Caki2 (cell line): ENCODE results near the gene RHOF. TPM values are rescaled to one million over a fixed set of nuclear protein-coding genes. Genes with fewer than 3 reads are reported as not detected.

Experiments used
- DNase-seq: peaks from one replicate; pipeline ENCODE4 v3.0.0-alpha.2; 2015; ENCODE audit warnings: low read depth
- in situ Hi-C: cut with HindIII; loops from 2 replicates; pipeline ENCODE4 v1.10.0; 2016; ENCODE audit warnings: low sequenced_read_pairs, low pct_unique_long_range_greater_than_20kb, mixed read lengths
- total RNA-seq: library from RNA; depleted of rRNA; stranded (reverse); fragments of >200 nt; shearing (Covaris generic); gene quantifications from 2 replicates; pipeline ENCODE4 v1.2.3, GENCODE V29; 2014; ENCODE audit warnings: low replicate concordance

RHOF gene
- total RNA-seq, 1 experiment from 2014 or later = 81.4 TPM

DNA sequence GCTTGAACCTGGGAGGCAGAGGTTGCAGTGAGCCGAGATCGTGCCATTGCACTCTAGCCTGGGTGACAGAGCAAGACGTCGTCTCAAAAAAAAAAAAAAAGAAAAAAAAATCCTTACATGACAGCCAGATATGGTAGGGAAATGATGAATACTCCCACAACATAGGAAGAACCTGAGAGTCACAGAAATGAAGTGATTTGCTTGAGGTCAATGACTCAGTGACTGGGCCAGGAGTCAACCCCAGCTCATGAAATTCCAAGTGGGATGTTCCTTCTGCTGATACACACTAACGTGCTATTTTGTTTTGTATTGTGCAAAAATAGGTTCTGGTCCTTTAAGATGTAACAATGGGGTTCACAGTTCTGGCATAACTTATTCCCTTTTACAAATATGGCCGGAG, 9.0 kb downstream of the RHOF start:
- in situ Hi-C loops = no loop called here
- peak; percentile 89 for DNase-seq

DNA sequence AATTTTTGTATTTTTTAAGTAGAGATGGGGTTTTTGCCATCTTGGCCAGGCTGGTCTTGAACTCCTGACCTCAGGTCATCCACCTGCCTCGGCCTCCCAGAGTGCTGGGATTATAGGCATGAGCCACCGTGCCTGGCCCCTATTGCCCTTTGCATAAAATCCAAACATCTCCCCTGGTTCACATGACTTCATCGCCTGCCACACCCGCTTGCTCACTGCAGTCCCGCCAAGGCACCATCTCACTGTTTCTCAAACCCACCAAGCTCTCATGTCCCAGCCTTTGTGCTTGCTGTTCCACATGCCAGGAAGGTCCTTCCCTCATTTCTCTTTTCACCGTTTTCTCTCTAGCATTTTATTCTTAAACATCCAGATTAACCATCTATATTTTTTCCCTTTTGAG, 9.7 kb downstream of the RHOF start:
- peak; percentile 63 for DNase-seq
- in situ Hi-C loops = no loop called here

DNA sequence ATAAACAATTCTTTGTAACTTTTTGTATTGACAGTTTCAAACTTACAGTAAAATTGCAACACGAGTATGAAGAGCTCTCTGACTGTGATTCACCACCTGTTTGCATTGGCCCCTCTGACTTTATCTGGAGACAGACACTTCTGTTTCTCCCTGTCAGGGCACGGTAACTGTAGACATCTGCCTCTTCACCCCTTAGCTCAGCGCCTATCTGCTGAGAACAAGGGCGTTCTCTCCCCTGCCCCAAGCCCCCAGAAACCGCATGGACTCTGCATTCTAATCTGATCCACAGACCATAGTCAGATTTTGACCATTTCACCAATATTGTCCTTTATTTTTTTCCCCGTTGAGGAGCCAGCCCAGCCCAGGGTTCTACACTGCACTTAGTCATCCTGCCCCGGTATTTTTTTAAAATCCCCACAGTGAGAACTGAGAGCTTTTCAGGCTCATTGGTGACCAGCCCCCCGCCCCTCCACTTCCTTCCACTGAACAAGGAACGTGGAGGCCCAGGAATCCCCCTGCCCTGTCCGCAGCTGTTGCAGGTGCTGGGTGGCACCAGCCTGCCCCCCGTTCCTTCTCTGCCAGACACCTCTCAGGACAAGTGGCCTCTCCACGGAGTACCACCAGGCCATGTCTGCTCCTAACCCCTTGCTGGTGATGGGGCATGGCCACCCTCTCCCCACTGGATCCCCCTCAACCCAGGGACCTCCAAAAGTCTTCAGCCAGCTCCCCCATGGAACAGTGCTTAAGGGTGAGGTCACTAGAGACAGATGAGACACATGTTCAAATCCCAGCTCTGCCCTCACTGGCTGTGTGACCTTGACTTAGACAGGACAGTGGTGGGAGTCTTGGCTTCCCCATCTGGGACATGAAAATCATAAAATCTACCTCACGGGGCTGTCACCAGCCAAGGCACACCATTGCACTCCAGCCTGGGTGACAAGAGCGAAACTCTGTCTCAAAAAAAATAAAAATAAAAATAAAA, 11.2 kb downstream of the RHOF start:
- in situ Hi-C loops = no loop called here

DNA sequence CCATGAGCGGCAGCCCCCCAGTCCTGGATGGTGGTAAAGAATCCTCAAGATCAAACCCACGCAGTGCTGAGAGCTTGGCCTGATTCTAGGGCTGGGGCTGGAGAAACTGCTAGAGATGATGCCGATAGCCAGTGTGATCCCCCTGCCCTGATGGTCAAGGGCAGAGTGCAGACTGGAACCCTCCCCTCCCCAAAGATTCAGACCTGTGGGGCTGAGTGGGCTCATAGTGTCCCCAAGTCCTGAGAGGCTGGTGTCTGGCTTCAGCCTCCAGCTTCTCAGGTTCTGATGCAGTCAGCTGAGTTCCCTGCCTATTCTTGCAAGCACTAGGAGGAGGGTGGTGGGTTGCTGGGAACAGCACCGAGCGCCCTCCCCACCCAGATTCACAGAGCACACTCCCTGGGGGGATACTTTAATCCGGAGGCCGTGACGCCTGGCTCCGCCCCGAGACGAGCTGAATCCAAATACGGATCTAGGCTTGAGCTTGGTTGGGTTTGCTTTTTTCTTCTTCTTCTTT, 11.9 kb downstream of the RHOF start:
- DNase-seq = no peak
- in situ Hi-C loops = no loop called here

More for the DNA sequence above, 11.2 kb downstream of the RHOF start:
- DNase-seq = no peak

DNA sequence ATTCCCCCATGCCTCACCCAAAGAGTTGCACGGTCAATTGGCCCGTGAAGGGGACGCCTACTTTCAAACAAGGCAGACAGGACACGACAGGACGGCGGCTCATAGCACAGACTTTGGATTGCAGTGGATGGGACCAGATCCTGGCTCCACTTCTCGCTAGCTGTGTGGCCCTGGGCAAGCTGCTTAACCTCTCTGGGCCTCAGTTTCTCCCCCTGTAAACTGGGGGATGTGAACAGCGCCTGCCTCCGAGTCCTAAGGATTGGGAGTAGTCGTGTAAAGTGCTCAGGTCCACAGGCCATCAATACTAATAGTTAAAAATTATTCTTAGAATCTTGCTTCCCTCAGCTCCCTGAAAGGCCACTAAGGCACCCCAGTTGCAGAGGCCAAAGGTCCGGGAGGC, 13.1 kb downstream of the RHOF start:
- in situ Hi-C loops = no loop called here

DNA sequence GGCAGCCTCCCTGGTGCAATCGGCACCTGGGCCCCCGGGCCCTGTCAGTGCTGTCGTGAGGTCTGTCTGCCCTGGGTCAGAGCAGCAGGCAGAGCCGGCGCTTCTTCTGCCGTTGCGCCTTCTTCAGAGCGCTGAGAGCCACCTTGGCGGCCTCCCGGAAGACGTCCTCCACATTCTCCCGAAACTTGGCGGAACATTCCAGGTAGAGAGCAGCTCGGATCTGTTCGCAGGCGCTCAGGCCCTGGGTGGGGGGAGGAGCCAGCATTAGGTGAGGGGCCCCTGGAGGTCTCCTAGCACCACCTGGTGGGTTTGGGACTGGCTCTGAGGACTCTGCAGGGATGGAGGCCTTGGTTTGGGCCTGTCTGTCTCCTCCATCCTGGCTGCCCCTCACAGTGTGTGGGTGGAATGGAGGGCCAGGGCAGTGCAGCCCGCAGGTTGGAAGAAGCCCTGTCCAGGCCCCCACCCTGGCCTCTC, 14.0 kb downstream of the RHOF start:
- DNase-seq = no peak
- in situ Hi-C loops = no loop called here

More for the DNA sequence above, 13.1 kb downstream of the RHOF start:
- no peak for DNase-seq

DNA sequence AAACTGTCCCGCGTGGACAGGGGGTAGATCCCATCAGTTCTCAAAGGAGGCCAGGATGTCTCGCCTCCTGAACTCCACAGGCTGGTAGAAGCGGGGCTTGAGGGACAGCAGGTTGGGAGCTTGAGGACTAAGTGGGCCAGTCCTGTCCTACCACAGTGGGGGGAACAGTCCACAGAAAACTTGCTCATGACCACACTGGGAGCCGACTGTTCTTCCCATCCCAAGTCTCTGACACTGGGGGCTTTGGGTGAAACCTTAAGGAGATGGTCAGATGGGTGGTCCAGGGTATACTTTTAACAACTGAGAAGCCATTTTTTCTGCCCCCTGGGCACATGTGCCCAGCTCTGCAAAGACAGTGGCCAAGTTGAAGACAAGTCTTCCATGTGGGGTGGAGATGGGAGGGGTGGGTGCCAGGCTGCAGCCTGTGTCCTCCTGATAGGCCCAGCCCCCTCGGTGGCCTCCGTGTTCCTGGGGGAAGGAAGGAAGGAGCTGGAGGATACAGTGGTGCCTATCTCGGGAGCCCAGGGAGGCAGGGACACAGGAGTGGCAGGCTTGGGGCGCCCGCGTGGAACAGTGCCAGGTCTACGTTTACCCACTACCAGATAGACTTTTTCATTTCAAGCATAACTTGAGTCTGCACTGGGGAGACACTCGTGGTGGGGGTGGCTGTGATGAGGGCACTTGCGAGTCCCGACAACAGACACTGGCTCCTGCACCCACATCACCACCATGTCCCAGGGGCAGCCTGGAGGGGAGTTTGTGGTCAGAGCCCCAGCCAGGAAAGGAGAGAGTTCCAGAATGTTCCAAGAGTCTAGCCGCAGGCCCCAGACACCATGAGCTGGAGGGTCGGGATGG, 14.7 kb downstream of the RHOF start:
- in situ Hi-C loops = no loop called here
- DNase-seq = no peak

DNA sequence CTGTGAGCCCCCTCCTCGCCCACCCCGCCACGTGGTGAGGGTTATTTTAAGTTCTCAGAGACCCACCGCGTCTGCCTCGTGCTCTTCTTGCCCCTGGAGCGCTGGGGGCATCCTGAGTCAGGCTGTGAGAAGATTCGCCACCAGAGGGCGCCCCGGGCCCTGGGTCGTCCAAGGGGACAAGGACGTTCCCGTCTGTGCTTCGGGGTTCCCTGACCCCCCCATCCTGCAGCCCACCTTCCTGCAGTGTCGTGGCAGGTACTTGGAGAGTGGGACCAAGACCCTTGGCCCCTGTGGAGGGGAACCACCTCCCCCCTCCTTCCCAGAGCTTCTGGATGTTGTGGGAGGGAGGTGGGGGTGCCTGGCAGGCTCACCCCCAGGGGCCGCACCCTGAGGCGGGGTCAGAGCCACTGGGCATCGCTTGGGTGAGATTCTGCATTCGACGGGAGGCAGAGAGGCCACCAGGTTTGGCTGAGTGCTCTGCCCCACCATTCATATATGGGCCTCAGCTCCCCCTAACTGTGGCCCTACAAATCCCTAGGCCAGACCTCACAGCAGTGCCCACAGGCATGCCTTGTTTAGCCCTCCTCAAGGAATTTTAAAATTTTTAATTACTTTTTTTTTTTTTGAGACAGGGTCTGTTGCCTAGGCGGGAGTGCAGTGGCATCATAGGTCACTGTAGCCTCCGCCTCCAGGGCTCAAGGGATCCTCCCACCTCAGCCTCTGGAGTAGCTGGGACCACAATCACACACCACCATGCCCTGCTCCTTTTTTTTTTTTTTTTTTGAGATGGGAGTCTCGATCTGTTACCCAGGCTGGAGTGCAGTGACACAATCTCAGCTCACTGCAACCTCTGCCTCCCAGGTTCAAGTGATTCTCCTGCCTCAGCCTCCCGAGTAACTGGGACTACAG, 17.0 kb downstream of the RHOF start:
- DNase-seq = no peak
- in situ Hi-C loops = no loop called here

DNA sequence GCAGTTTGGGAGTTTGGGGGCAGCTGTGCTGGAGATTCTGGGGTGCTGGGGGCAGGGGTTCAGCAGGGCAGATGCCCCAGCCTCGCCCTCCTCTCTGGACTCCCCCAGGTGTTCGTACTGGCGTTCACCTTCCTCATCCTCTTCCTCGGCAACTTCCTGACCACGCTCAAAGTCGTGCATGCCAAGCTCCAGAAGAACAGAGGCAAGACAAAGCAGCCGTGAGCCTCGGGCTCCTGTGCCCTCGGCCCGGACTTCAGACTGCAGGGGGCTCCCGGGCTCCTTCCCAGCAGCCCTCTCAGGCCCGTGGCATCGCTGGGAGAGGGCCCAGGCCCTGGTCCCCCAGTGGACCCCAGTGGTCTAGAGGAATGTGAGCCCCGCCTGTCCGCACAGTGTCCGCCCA, 18.0 kb downstream of the RHOF start:
- in situ Hi-C loops = no loop called here
- DNase-seq = no peak

DNA sequence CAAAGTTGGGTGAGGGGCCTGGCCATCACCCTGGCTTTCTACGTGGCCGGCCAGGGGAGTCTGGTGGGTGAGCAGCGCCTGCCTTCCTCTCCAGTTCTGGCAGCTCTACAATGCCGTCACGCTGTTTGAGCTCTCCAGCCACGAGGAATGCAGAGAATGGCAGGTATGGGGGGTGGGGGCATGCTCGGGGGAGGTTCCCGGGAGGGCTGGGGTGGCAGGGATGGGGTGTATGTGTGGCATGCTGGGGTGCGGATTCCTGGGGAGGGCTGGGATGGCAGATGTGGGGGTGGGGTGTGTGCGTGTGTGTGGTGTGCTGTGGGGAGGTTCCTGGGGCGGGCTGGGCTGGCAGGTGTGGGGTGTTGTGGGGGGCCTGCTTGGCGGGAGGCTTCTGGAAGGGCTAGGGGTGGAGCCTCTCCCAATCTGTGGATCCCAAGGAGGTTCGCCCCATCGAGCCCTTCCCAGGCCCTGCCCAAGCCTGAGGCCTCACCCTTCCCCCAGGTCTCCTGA, 18.5 kb downstream of the RHOF start:
- in situ Hi-C loops = no loop called here
- no peak for DNase-seq

DNA sequence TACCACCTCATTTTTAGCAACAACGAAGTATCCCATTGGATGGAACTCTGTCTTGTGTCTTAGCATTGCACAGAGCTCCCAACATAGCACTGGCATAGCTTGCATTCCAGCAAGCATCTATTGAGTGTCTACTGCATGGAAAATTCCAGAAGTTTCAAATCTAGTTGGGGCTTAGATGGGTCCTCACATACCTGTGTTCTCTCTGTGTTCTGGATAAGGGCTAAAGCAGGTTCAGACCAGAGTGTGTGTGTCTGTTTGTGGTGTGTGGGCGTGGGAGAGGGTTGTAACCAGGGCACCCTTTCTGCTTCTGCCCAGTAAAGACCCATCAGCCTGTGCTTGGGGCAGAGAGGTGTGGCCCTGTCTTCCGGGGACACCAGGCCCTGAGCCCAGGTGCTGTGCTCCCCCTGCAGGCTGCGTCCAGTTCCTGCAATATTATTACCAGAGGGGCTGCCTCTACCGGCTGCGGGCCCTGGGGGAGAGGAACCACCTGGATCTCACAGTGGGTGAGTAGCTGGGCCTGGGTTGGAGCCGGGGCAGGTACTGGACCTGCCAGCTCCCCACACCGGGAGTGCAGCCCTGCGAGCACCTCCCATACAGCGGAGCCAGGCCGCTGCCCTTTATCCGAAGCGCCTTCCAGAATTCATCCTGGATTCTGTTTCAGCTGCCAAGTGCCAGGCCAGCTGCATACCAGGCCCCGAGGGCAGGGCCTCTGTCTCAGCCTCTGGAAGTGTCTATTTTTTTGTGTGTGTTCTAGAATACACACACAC, 20.3 kb downstream of the RHOF start:
- in situ Hi-C loops = no loop called here
- DNase-seq = peak; percentile 66

DNA sequence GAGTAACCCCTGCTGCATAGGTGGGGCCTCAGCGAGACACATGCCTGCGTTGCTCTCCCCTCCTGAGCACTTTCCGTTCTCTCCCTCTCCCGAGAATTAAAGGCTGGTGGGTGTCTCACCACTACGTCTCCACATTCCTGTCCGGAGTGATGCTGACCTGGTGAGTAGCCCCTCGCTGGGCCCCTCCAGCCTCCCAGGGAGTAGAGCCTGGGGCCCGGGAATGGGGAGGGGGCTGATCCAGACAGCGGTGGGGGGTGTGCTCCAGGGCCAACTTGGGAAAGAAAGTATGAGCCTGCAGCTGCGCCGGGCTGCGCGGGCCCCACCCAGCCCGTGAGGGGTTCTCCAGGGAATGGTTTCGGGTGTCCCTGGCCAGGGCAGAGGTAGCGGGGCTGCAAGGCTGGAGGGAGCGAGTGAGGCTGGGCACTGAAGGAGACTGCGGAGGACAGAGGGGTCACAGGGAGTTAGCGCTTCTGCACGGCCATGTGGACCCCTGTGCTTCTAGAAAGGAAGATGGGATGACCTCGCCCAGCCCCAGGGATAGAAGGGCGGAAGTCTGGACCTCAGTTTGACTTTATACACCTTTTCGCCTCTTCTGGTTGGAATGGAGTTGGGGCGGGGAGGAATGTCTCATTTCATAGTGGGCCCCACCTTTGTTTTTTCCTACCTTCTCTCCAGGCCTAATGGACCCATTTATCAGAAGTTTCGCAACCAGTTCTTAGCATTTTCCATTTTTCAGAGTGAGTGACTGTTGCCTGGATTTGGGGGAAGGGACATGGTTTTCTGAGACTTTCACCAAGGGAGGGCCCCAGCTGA, 22.5 kb downstream of the RHOF start:
- DNase-seq = no peak
- in situ Hi-C loops = no loop called here

DNA sequence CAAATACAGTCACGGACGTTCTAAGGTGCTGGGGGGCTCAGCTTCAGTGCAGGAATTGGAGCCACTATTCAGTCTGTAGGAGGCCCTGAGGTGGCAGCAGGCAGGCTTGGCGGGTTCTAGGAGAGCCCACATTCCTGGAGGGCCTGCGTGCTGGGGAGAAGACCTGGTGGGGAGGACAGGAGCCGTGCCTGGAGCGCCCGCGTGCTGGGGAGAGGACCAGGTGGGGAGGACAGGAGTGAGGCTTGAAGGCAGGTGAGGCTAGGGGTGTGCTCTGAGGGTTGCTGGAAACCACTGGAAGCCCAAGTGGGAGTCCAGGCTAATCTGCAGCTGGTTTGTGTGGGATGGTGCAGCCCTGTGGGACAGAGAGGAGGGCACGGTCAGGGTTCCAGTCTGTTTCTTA, 23.1 kb downstream of the RHOF start:
- DNase-seq = no peak
- in situ Hi-C loops = no loop called here

DNA sequence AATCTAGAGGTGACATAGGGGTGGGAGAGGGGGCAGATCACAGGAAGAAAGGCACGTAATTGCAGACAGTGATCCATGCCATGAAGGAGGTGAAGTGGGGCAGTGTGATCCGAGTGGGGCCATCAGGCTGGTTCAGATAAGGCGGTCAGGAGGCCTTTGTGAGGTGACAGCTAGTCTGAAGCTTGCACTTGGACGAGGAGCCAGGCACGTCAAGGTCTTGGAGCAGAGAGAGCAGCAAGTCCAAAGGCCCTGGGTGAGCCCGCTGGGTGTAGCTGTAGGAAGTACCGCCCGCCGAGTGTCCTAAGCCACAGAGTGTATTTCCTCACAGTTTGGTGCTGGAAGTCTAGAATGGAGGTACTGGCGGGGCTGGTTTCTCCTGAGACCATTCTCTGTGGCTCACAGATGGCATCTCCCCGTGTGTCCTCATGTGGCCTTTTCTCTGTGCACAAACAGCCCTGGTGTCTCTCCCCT, 23.6 kb downstream of the RHOF start:
- in situ Hi-C loops = no loop called here

DNA sequence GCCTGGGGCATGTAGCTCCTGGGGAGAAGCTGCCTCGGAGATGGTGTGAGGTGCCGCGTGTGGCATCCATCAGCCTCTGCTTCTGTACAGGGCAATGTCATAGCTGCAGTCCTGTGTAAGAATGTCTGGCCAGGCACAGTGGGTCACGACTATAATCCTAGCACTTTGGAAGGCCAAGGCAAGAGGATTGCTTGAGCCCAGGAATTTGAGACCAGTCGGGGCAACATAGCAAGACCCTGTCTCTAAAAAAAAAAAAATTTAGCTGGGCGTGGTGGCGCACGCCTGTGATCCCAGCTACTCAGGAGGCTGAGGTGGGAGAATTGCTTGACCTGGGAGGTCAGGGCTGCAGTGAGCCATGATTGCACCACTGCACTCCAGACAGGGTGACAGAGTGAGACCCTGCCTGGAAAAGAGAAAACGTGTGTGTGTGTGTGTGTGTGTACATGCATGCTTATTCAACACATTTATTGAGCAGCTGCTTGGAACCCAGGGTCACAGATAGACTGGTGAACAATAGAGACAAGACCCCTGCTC, 24.1 kb downstream of the RHOF start:
- DNase-seq = no peak
- in situ Hi-C loops = no loop called here

More for the DNA sequence above, 23.6 kb downstream of the RHOF start:
- DNase-seq = no peak

DNA sequence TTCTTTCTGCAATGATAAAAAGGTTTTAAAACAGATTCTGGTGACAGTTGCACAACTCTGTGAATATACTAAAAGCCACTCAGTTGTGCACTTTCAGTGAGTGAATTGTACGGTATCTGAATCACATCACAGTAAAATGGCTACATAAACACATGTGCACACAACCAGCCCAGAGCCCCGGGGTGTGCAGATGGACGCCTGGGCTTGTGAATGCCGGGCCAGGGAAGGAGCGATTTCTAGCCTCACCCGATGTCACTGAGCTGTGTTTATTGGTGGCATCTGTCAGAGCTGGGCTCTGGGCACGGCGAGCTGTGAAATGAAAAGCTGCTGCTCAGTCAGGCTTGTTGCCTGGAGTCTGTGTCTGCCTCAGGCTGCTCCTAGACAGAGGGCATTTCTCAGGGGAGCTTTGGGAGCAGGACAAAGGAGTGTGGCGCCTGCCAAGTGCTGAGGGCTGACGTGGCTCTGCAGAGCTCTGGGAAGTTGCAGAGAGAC, 25.9 kb downstream of the RHOF start:
- in situ Hi-C loops = no loop called here
- no peak for DNase-seq
